ENCODE measurements around the gene MAT1A.

The MAT1A gene

DNA sequence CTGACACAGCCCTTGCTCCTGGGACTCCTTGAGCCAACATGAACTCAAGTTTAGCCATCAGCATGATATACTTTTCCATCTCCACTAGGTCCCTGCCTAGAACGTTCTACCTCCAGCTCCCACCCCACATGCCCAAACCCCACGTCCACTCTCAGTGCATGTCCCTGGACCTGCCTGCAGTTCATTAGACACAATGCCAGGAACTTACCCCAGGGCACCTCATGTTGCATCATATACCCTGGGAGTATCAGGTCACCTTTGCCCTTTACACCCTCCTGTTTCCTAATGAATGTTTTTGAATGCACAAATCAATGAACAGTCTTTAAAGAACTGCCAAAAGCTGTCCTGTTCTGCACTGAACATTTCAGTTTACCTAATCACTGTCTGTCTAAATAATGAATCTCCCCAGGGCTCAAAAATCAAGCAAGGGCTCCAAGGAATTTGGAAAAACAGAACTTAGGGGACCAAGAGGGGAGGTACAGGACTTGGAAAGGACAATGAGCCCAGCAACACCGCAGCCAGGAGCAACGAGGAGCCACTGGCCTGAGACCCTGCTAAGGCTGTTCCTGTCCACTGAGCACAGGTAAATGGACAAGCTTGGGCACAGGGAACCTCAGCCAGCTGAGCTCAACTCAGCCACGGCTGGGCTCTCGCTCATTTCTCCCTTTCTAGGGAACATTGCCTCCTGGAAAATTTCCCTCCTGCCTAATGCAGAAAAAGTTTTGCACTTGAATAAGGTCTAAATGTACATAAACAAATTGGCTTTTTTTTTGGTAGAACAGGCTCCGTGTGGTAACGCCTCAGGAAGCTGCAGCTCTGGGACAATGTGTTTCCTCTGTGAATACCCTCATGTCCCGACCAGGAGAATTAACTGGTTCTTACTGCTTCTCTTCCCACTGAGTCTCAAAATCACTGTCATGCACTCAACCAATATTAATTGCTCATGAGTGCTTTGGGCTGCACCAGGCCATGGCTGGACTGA lies 7.4 kb downstream of the MAT1A start:
- no peak for DNase-seq

- DNase-seq, result no peak
These were observed 8.2 kb downstream of the MAT1A start for GRCh38 chr10:80281292-80281691.

- no peak for DNase-seq
These were observed 9.2 kb downstream of the MAT1A start for GRCh38 chr10:80280071-80280800.

DNA sequence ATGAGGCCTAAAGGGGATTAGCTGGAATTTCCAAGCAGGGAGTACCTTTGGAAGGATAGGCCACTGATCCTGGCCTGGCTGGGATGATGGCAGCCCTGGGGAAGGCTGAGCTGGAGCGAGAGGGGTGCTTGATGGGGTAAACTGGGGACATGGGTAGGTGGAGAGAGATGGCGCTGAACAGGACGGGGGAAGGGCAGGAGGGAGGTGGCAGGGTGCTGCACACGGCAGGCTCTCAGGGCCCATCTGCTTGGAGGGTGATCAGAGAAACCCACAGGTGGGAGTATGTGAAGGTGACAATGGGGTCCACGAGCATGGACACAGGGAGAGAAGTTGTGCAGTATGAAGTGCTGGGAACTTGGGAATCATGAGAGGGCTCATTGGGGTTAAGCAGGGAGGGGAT lies 10.3 kb downstream of the MAT1A start:
- DNase-seq, result no peak

GRCh38 chr10:80278480-80278879 lies 11.0 kb downstream of the MAT1A start:
- DNase-seq, result no peak

DNA sequence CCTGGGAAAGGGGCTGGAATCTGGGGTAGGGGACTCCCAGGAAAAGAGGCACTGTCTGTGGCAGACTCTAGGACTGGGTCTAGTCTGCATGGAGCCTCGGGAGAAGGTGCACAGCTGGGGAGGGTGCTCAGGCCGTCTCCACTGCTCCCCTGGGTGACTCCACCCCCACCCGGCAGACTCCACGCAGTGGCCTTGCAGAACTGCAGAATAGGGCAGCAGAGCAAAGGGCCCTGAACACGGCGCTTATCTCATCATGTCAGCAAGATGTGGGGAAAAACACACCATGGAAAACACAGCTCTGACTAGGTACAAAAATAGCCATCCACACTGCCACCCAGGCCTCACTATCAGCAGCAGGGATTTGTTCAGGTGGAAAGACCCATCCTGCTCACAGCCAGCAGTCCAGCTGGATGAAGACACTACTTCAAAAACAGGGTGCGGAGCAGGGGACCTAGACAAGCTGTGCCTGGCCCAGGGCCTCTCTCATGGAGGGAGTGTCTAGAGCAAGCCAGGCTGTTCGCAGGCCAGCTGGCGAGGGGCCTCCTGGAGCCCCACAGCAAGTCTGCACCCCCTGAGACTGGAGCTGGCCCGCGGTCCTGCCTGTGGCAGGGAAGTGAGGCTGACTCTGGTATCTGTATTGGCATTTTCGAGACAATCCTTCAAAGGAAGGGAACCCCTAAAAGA lies 11.7 kb downstream of the MAT1A start:
- no peak for DNase-seq

GRCh38 chr10:80277016-80277415 lies 12.4 kb downstream of the MAT1A start:
- DNase-seq, result no peak

DNA sequence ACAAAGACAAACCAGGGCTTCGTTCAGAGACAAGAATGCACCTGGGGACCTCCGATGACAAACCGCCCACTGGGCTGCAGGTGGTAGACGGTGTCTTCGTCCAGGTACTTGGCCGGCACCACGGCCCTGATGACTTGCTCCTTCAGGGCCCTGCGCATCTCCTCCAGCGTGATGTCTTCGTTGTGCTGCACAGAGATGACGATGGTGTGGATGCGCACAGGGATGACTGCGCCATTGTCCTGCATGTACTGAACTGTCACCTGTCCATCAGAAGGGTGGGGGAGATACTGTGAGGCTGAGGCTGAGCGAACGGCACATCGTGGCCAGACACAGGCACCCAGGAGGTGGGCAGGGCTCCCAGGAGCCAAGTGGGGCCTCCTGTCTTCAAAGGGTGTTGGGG lies 13.1 kb downstream of the MAT1A start:
- DNase-seq, result no peak

- DNase-seq, result no peak
These were observed 13.7 kb downstream of the MAT1A start for GRCh38 chr10:80275756-80276155.

DNA sequence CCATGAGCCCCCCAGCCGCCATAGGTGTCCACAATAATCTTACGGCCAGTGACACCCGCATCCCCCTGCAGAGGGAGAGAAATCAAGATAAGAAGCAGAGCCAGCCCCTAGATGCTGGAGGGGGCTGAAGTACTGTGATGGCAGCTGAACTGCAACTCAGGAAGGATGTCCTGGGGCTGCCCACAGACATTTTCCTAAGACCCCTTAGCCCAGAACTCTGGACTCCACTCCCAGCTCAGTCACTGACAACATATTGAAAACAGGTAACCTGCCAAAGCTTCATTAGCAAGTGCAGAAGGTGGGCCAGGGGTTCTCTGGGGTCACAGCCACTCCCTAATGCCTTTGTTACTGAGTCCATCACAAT lies 14.3 kb downstream of the MAT1A start:
- no peak for DNase-seq

GRCh38 chr10:80274396-80275134 lies 14.9 kb downstream of the MAT1A start:
- no peak for DNase-seq

DNA sequence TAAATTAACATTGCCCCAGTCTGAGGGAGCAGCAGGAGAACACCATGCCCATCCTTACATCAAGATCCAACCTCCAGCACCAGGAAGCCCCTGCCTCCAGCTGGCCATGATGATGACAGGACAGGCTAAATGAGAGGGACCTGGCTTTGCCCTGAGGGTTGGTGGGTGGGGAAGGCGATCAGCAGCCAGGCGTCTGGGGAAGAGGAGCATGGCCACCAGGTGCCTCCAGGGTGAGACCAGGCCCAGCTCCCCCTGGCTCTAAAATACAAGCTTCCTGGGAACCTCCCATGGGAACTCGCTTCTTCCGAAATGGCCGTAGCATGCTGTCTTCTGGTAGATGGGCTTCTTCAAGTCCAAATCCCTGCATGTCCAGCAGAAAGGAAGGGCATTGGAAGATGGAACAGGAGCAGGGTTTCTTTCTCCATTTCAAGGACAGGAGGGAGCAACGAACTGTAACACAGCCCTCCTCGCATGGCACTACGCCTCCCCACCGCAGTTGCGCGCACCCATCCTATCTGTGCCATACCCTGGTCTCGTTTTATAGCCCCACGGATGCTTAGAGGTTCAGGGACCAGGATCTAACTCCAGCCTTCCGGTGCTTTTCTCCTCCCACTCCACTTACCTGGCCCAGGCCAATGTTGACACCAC lies 15.8 kb downstream of the MAT1A start:
- no peak for DNase-seq

DNA sequence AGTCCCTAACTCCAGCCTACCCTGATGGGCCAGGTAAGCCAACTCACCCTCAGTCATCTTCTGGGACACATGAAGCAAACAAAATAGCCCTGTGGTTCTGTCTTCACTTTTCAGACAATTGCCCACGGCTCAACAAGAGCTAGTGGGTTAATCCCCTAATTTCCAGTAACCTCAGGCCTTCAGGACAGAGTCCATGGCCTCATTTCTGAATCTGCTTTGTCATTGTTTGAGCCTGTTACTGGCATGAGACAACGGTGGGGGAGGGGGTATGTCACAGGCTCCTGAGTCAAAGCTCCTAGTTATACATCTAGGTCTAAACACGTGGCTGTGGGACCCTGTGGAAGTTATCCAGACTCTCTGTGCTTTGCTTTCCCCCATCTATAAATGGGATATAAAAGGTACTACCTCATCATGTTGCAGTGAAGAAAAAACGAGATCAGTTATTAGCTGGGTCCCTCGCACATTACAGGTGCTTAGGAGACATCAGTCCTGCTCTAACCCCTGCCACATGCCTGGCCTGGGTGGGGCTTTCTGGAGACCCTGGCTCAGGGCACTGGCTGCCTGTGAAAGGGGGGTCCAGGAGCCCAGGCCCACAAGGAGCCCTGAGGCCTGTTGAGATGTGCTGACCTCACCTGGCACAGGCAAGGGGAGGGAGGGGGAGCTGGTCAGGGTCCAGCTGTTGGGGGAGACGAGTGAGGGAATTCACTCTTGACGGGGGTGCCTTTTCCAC lies 16.5 kb downstream of the MAT1A start:
- DNase-seq, result no peak

GRCh38 chr10:80271416-80271815 lies 18.0 kb downstream of the MAT1A start:
- no peak for DNase-seq

GRCh38 chr10:80270887-80271286 lies 18.6 kb downstream of the MAT1A start:
- no peak for DNase-seq

DNA sequence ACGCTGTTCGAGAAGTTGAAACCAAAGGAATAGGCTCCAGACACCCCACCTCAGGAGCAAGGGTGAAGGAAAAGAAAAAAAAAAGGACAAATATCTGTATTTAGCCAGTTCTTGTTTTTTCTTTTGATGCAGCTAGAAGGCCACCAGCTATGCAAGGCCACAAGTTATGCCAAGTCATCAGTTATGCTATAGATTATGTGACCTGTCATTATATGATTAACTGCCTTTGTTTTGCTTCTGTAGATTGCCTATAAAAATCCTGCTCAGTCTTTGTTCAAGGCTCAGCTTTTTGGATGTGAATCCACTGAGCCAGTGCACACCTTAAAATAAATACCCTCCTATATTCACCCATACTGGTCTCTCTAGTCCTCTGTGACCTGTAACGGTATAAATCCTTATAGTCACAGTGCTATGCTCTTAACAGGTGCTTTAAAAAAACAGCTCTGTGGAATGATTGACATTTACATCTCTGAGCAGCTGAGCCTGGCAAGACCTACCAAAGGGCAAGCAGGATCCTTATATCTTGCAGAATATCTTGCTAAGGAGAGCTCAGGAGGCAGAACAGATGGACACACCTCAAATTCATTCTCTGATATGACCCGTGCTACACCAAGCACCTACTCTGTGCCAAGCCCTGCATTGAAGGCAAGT lies 20.4 kb downstream of the MAT1A start:
- no peak for DNase-seq

DNA sequence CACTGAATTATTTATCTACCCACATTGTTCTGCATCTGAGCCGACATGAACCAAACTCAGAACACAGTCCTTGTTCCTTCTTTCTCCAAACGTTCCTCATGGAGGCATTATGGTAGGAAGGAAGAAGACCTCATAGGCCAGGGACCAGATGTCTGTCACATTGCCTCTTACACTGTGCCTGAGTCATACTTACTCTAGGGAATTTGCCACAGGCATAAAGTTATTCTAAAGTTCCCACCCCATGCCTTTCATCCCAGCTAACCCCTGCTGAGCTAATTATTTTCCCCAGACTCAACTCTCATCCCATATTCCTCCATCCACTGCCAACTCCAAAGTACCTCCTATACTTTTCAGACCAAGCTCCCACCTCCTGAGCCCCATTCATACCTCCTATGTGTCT lies 21.2 kb downstream of the MAT1A start:
- DNase-seq, result no peak

DNA sequence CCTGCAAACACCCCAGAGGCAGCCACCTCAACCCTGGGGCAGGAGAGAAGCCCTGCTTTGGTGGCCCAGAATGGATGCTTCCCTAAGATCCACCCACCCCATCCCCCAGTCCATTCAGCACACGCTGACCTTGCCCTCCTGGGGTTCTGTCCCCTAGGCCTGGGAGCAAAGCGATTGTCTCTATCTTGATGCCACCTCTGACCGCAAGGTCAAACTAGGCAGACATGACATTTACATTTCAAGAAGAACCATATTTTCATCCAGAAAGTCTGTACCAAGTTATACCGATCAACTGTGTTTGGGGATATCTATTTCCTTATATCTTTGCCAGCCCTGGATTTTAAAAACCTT lies 23.0 kb downstream of the MAT1A start:
- DNase-seq, result no peak

DNA sequence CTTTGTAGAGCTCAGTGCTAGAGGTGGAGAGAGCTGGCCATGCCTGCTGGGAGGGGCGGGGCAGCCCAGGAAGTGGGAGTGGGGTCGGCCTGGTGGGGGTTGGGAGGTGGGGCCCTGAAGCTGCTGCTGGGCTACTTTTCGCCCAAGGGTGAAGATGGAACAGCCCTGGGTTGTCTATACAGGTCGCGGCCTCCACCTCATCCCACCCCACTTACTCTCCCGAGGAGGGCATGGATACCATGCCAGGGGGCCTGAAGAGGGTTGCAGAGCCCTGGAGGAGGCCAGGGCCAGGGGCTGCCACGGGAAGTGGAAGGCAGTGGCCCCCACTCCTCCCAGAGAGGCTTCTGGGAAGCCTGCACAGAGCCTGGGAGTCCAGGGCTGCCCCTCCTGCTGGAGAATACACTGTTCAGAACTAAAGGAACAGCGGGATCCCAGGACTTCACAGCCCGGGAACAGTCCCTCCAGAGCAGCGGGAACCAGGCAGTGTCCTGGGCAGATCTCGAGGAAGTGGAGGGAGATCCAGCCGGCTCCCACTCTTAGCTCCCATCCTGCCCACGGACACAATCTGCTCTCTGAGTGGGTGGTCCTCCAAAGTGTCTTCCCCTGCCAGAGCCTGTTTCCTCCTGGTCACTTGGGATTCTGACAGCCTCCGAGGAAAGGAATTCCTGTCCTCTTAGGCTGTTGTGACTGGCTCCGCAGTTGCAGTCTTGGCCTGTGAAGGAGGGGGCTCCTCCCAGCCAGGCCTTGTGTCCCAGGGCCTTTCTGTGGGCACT lies 23.5 kb downstream of the MAT1A start:
- no peak for DNase-seq
